ENCODE data around the gene MRC1. TPM values are rescaled to one million over a fixed set of nuclear protein-coding genes. Genes with fewer than 3 reads are reported as not detected.

MRC1 gene
- total and polyA plus RNA-seq, 2 of the 13 experiments (the other 11 are each of a cell fraction or from before 2014, with no cell fraction given) = not detected

DNA sequence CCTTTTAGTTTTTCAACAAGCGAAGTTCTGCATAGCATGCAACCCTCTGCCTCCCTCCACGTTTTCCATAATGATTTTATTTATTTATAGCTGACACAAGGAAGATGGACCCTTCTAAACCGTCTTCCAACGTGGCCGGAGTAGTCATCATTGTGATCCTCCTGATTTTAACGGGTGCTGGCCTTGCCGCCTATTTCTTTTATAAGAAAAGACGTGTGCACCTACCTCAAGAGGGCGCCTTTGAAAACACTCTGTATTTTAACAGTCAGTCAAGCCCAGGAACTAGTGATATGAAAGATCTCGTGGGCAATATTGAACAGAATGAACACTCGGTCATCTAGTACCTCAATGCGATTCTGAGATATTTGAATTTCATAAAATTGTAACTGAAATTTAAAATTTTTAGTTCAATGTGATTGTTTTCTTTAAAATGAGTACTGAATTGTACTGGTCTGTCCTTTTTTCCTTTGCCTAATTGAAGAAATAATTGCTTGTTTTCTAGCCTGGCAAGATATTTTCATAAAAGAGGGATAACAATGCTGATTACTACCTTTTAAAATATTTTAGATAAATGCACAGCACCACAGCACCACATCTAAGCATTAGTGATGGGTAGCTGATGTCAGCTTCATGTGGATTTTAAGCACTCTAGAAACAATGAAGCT, 101.1 kb downstream of the MRC1 start:
- Histone ChIP-seq H3K27me3 (ENCODE audit: control insufficient read depth in 1 of 2, insufficient read depth in 2 of 2, low read length in 2 of 2) (peaks cover 0 to 7% of the 10 kb centered on the region in 2 experiments; a peak in 1 of 5 replicates), H3K4me1 (ENCODE audit: insufficient read depth, low read length) (no peaks in the 10 kb centered on the region), H2AFZ (ENCODE audit: low read length) (no peak overlapping the region), H3K36me3 (replicated peaks in 1 of 2; ENCODE audit: control insufficient read depth in 1 of 2, insufficient read depth in 2 of 2, low read length in 2 of 2) (no peaks in the 10 kb centered on the region), H3K27ac (ENCODE audit: extremely low read length, insufficient read depth, low read length) (no peak overlapping the region), H3K9ac (ENCODE audit: insufficient read depth, low read depth, low read length) (no peak overlapping the region), H3K4me2 (ENCODE audit: low read depth, low read length) (no peak overlapping the region), H4K20me1 (ENCODE audit: insufficient read depth, low read length) (0 out of 2 replicates have a peak, but pooled peaks cover 2% of the 10 kb centered on the region), H3K4me3 (replicated peaks in 1 of 3; ENCODE audit: insufficient read depth in 1 of 3, low read depth in 2 of 3, low read length in 3 of 3) (no peak overlapping the region), H3K79me2 (ENCODE audit: insufficient read depth, low read length) (no peaks in the 10 kb centered on the region), H3K9me3 (ENCODE audit: low read length) (no peaks in the 10 kb centered on the region)
- intact Hi-C loops (cut with micrococcal nuclease; ENCODE audit: unreplicated experiment) (loop anchor here (1.0 to 2.0 kb wide), 2 partner anchors 199 to 305 kb away; no protein-coding TSS in a partner anchor), in situ Hi-C loops (cut with HindIII; ENCODE audit: extremely low pct_ligation_motif_present, low pct_unique_long_range_greater_than_20kb) (loop anchor here (10.0 kb wide), 1 partner anchor 305 kb away; no protein-coding TSS in a partner anchor)
- peak; percentile 62; the same call in 1 of the 2 replicates for TF ChIP-seq ZNF3 (CRISPR knock-in tag; IDR thresholded peaks at IDR 0.05)
- TF ChIP-seq, protein P1, sequence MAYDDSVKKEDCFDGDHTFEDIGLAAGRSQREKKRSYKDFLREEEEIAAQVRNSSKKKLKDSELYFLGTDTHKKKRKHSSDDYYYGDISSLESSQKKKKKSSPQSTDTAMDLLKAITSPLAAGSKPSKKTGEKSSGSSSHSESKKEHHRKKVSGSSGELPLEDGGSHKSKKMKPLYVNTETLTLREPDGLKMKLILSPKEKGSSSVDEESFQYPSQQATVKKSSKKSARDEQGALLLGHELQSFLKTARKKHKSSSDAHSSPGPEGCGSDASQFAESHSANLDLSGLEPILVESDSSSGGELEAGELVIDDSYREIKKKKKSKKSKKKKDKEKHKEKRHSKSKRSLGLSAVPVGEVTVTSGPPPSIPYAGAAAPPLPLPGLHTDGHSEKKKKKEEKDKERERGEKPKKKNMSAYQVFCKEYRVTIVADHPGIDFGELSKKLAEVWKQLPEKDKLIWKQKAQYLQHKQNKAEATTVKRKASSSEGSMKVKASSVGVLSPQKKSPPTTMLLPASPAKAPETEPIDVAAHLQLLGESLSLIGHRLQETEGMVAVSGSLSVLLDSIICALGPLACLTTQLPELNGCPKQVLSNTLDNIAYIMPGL (CRISPR knock-in tag; IDR thresholded peaks at IDR 0.05; ENCODE audit: borderline replicate concordance in 1 of 2, low read depth in 1 of 2) = no peak
- no peak for TF ChIP-seq SCMH1 (CRISPR knock-in tag; IDR thresholded peaks at IDR 0.05; ENCODE audit: borderline replicate concordance)
- TF ChIP-seq, protein P2, sequence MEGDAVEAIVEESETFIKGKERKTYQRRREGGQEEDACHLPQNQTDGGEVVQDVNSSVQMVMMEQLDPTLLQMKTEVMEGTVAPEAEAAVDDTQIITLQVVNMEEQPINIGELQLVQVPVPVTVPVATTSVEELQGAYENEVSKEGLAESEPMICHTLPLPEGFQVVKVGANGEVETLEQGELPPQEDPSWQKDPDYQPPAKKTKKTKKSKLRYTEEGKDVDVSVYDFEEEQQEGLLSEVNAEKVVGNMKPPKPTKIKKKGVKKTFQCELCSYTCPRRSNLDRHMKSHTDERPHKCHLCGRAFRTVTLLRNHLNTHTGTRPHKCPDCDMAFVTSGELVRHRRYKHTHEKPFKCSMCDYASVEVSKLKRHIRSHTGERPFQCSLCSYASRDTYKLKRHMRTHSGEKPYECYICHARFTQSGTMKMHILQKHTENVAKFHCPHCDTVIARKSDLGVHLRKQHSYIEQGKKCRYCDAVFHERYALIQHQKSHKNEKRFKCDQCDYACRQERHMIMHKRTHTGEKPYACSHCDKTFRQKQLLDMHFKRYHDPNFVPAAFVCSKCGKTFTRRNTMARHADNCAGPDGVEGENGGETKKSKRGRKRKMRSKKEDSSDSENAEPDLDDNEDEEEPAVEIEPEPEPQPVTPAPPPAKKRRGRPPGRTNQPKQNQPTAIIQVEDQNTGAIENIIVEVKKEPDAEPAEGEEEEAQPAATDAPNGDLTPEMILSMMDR (CRISPR knock-in tag; IDR thresholded peaks at IDR 0.05) = peak; percentile 54
- TF ChIP-seq, protein P3, sequence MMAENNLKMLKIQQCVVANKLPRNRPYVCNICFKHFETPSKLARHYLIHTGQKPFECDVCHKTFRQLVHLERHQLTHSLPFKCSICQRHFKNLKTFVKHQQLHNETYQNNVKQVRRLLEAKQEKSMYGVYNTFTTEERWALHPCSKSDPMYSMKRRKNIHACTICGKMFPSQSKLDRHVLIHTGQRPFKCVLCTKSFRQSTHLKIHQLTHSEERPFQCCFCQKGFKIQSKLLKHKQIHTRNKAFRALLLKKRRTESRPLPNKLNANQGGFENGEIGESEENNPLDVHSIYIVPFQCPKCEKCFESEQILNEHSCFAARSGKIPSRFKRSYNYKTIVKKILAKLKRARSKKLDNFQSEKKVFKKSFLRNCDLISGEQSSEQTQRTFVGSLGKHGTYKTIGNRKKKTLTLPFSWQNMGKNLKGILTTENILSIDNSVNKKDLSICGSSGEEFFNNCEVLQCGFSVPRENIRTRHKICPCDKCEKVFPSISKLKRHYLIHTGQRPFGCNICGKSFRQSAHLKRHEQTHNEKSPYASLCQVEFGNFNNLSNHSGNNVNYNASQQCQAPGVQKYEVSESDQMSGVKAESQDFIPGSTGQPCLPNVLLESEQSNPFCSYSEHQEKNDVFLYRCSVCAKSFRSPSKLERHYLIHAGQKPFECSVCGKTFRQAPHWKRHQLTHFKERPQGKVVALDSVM (CRISPR knock-in tag; IDR thresholded peaks at IDR 0.05) = no peak
- TF ChIP-seq STAG1 (CRISPR knock-in tag; IDR thresholded peaks at IDR 0.05) = peak; percentile 54
- TF ChIP-seq SMC3 (IDR thresholded peaks at IDR 0.05; ENCODE audit: low read length) = peak; percentile 34; the same call in 1 of the 2 replicates
- ChIA-PET POLR2A (no interaction called here), CTCF (ENCODE audit: low intra/inter-chr PET ratio, low total read pairs) (interaction anchor here (1.1 to 1.3 kb wide), 2 partner anchors 305 to 329 kb away, joined by 3 read pairs; no protein-coding TSS in a partner anchor)
- WGBS (ENCODE audit: low lambda C conversion rate) = 4% methylated on average over 12 of the region's 12 CpGs
- DNase-seq (ENCODE audit: low spot score) (peak; percentile 47), ATAC-seq (peak; percentile 66), FAIRE-seq (peak; percentile 36)
- BruUV-seq (replicated peaks) = no TSS peak

Measured in HepG2 (cell line).